ENCODE measurements around the gene COMMD3. TPM values are rescaled to one million over a fixed set of nuclear protein-coding genes. Genes with fewer than 3 reads are reported as not detected.
A peak's percentile ranks its signal among the peaks of the same experiment; 100 is the strongest.

The COMMD3 gene
- total and polyA plus RNA-seq, 2 of the 4 experiments (the other 2 are of a cell fraction) = 30.8 to 44.8 TPM

DNA sequence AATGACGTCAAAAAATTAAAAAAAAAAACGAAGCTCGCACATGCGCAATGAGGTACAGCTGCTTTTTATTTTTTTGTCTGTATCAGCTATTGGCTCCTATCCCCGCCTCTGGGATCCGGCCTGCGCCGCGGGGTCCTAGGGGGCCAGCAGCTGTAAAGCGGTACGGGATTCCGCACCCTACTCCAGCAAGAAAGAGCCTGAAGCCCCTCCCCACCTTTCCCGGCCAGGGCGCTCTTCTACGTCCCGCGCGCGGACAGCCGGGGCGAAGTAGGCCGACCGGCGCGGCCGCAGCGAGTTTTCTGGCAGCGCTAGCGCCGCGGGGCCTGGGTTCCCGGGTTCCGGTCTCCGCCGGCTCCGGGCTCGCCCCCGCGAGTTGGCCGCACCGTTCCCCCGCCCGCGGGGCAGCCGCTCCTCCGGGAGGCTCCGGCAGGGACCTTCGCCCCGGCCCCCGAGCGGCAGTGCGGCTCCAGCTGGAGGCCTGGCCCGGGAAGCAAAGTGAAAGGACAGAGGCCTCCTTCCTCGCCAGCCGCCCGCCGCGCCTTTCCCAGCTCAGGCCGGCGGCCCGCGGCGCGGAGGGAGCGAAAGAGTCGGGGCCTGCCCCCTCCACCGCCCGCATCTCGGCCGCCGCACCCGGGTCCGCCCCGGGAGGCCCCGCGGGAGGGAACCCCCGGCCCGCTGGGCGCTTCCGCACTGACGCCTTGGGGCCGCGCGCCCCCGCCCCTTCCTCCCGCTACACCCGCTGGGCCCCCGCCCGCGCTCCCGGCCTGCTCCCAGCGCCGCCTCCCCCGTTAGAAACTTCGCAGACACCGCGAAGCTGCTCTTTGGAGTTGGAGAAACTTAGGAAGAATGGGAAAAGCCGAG lies 24.4 kb downstream of the COMMD3 start:
- dilution Hi-C loops (cut with HindIII; ENCODE audit: low sequenced_read_pairs, unreplicated experiment) (no loop called here), in situ Hi-C loops (cut with MboI; ENCODE audit: low sequenced_read_pairs) (no loop called here), intact Hi-C loops (cut with micrococcal nuclease) (loop anchor here (2.0 to 5.0 kb wide), 3 partner anchors 96 to 647 kb away; partner anchors contain the start of gene PIP4K2A)
- Histone ChIP-seq H3K14ac (replicated peaks; ENCODE audit: low read depth, low read length) (peak overlapping the region; percentile 53; the same call in 1 of the 2 replicates), H4K91ac (ENCODE audit: insufficient read depth, low read depth, low read length) (no peak overlapping the region; the same call in 1 of the 2 replicates), H2BK120ac (ENCODE audit: low read depth, low read length) (no peak overlapping the region), H3K56ac (ENCODE audit: extremely low read depth, insufficient read depth, low read length) (no peak overlapping the region), H3K4me2 (ENCODE audit: low read depth, low read length) (peak overlapping the region; percentile 94), H4K5ac (ENCODE audit: low read depth, low read length) (peak overlapping the region; percentile 77), H2BK15ac (ENCODE audit: low read depth, low read length) (no peak overlapping the region), H4K8ac (ENCODE audit: low read depth in 2 of 2, low read length in 2 of 2) (peak overlapping the region; percentile 21 to 72; a peak in 2 of 4 replicates), H2AFZ (replicated peaks; ENCODE audit: low read length, poor library complexity) (peak overlapping the region; percentile 93), H3K9me1 (ENCODE audit: insufficient read depth, low read length) (no peaks in the 10 kb centered on the region), H3K4ac (ENCODE audit: low read depth, low read length) (peak overlapping the region; percentile 37), H2AK9ac (replicated peaks; ENCODE audit: low read depth, low read length, poor library complexity) (peak overlapping the region; percentile 57), H3K27ac (ENCODE audit: insufficient read depth, low read length) (peak overlapping the region; percentile 89), H3K36me3 (ENCODE audit: control insufficient read depth, insufficient read depth, low read length) (no peaks in the 10 kb centered on the region), H3K79me1 (ENCODE audit: low read depth in 1 of 2, low read length in 2 of 2) (no peaks in the 10 kb centered on the region), H3K18ac (ENCODE audit: low read depth, low read length) (peak overlapping the region; percentile 8; the same call in 1 of the 2 replicates), H3K4me1 (ENCODE audit: control insufficient read depth, insufficient read depth, low read length) (no peaks in the 10 kb centered on the region), H2BK20ac (ENCODE audit: low read depth, low read length) (no peak overlapping the region), H4K20me1 (ENCODE audit: insufficient read depth, low read length) (no peaks in the 10 kb centered on the region), H3K27me3 (ENCODE audit: control insufficient read depth, insufficient read depth, low read length) (peaks cover 67% of the 10 kb centered on the region), H3K9me3 (ENCODE audit: control insufficient read depth, insufficient read depth, low read length) (peaks cover 16% of the 10 kb centered on the region), H2AK5ac (ENCODE audit: low read depth, low read length) (no peak overlapping the region), H3K4me3 (ENCODE audit: insufficient read depth, low read depth, low read length) (peak overlapping the region; percentile 74), H3K23ac (ENCODE audit: low read depth, low read length) (peak overlapping the region; percentile 46; the same call in 1 of the 2 replicates), H2BK5ac (ENCODE audit: low read depth, low read length, poor library complexity, severe bottlenecking) (peak overlapping the region; percentile 62), H3K9ac (ENCODE audit: low read depth, low read length) (peak overlapping the region; percentile 85)
- ATAC-seq (ENCODE audit: low read depth) (peak; percentile 81), DNase-seq (peak; percentile 82)
- no TSS peak for BruUV-seq (replicated peaks)
- TF ChIP-seq POLR2A (IDR thresholded peaks at IDR 0.05; ENCODE audit: low read depth, low read length) = peak; percentile 50
- TF ChIP-seq, protein P1, sequence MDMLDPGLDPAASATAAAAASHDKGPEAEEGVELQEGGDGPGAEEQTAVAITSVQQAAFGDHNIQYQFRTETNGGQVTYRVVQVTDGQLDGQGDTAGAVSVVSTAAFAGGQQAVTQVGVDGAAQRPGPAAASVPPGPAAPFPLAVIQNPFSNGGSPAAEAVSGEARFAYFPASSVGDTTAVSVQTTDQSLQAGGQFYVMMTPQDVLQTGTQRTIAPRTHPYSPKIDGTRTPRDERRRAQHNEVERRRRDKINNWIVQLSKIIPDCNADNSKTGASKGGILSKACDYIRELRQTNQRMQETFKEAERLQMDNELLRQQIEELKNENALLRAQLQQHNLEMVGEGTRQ (IDR thresholded peaks at IDR 0.05; ENCODE audit: low read depth, low read length) = no peak
- TF ChIP-seq SMC3 (IDR thresholded peaks at IDR 0.05; ENCODE audit: low read depth, low read length) = no peak
- peak; percentile 65 for TF ChIP-seq MAZ (IDR thresholded peaks at IDR 0.05; ENCODE audit: borderline replicate concordance, low read depth, low read length)
- TF ChIP-seq MAFK (IDR thresholded peaks at IDR 0.05; ENCODE audit: low read depth, low read length) = no peak
- TF ChIP-seq MXI1 (IDR thresholded peaks at IDR 0.05; ENCODE audit: borderline replicate concordance, low read depth, low read length) = peak; percentile 9; the same call in 1 of the 2 replicates
- TF ChIP-seq RCOR1 (IDR thresholded peaks at IDR 0.05; ENCODE audit: insufficient replicate concordance, low read length) = no peak
- TF ChIP-seq CHD1 (IDR thresholded peaks at IDR 0.05; ENCODE audit: low read depth, low read length) = no peak
- ChIA-PET CTCF (interaction anchor here (0.6 to 0.7 kb wide), 2 partner anchors 383 to 459 kb away, joined by 3 read pairs; no protein-coding TSS in a partner anchor), POLR2A (ENCODE audit: unreplicated experiment) (interaction anchor here (0.6 to 0.8 kb wide), 2 partner anchors 10 to 35 kb away, joined by 3 to 5 read pairs; no protein-coding TSS in a partner anchor)
- 0% methylated on average over 34 of the region's 98 CpGs; no CpG with 5 or more reads in 1 of the 2 experiments for WGBS, 2 experiments (ENCODE audit: extremely low coverage in 2 of 2, insufficient read length in 1 of 2)
